Glutamatergic neuron (in vitro differentiated cells): ENCODE measurements around the gene TRPM5. TPM values are rescaled to one million over a fixed set of nuclear protein-coding genes. Genes with fewer than 3 reads are reported as not detected.

Experiments
- DNase-seq: peaks from one replicate; pipeline ENCODE4 v3.0.0; 2022
- H3K27ac Mint-ChIP-seq: one replicate; pipeline ENCODE4 v1.8.0; 2020; ENCODE audit warnings: mild to moderate bottlenecking, mixed read lengths, inconsistent platforms; ENCODE audit not compliant: unreplicated experiment
- H3K27me3 Mint-ChIP-seq: one replicate; pipeline ENCODE4 v1.8.0; 2020; ENCODE audit warnings: mild to moderate bottlenecking, moderate library complexity, mixed read lengths, inconsistent platforms; ENCODE audit not compliant: unreplicated experiment
- H3K36me3 Mint-ChIP-seq: one replicate; pipeline ENCODE4 v1.8.0; 2020; ENCODE audit warnings: mild to moderate bottlenecking, mixed read lengths, inconsistent platforms; ENCODE audit not compliant: unreplicated experiment
- H3K4me1 Mint-ChIP-seq: one replicate; pipeline ENCODE4 v1.8.0; 2020; ENCODE audit warnings: mild to moderate bottlenecking, low read depth, mixed read lengths, inconsistent platforms; ENCODE audit not compliant: unreplicated experiment
- H3K4me3 Mint-ChIP-seq: one replicate; pipeline ENCODE4 v1.8.0; 2020; ENCODE audit warnings: mild to moderate bottlenecking, mixed read lengths, inconsistent platforms; ENCODE audit not compliant: unreplicated experiment
- H3K9me3 Mint-ChIP-seq: one replicate; pipeline ENCODE4 v1.8.0; 2020; ENCODE audit warnings: mild to moderate bottlenecking, moderate library complexity, mixed read lengths, inconsistent platforms; ENCODE audit not compliant: unreplicated experiment
- CTCF ChIP-seq: fragments of 200-600 bp; sonication (generic); IDR thresholded peaks from one replicate; pipeline ENCODE4 v1.5.0; 2021; ENCODE audit not compliant: partially characterized antibody, unreplicated experiment
- total RNA-seq: library from RNA; stranded (reverse); fragmentation: NEBNext Ultra II Directional; extraction: Animal tissue kit (Norgen Biotek cat#: 25700); gene quantifications from one replicate; pipeline ENCODE4 v1.2.1, GENCODE V29; 2021; ENCODE audit not compliant: unreplicated experiment

The TRPM5 gene
- total RNA-seq, 1 donor from 2014 or later: not detected

GRCh38 chr11:2400069-2400761 is 44.1 kb downstream of the TRPM5 start, which contains the start of gene TSSC4:
Gene TSSC4 (plus strand): TSS chr11:2400750. CDS start chr11:2402634, 1,884 bp downstream.
- H3K4me1 Mint-ChIP-seq: peaks cover 5% of the 10 kb centered on the region
- H3K27me3 Mint-ChIP-seq: peaks cover 6% of the 10 kb centered on the region
- no peaks in the 10 kb centered on the region for H3K36me3 Mint-ChIP-seq
- peaks cover 5% of the 10 kb centered on the region for H3K9me3 Mint-ChIP-seq
- DNase-seq: peak; percentile 97
- peak within 1 kb of the TSS; percentile 64 for H3K27ac Mint-ChIP-seq
- TF ChIP-seq CTCF: peak; percentile 98
- peak within 1 kb of the TSS; percentile 92 for H3K4me3 Mint-ChIP-seq

GRCh38 chr11:2399488-2400068 is 44.7 kb downstream of the TRPM5 start:
- Mint-ChIP-seq H3K4me3 (peak overlapping the region; percentile 79), H3K27ac (peak overlapping the region; percentile 64), H3K9me3 (peaks cover 5% of the 10 kb centered on the region), H3K27me3 (peaks cover 6% of the 10 kb centered on the region), H3K4me1 (peaks cover 5% of the 10 kb centered on the region), H3K36me3 (no peaks in the 10 kb centered on the region)
- TF ChIP-seq CTCF: no peak
- DNase-seq: no peak

- no peaks in the 10 kb centered on the region for H3K36me3 Mint-ChIP-seq
- TF ChIP-seq CTCF: no peak
- peak overlapping the region; percentile 64 for H3K27ac Mint-ChIP-seq
- peaks cover 6% of the 10 kb centered on the region for H3K27me3 Mint-ChIP-seq
- peak overlapping the region; percentile 79 for H3K4me3 Mint-ChIP-seq
- peaks cover 5% of the 10 kb centered on the region for H3K9me3 Mint-ChIP-seq
- H3K4me1 Mint-ChIP-seq: peaks cover 5% of the 10 kb centered on the region
- DNase-seq: no peak
Measured at GRCh38 chr11:2398664-2399355, 45.5 kb downstream of the TRPM5 start.

- TF ChIP-seq CTCF: no peak
- peaks cover 5% of the 10 kb centered on the region for H3K9me3 Mint-ChIP-seq
Measured at GRCh38 chr11:2397005-2397404, 47.3 kb downstream of the TRPM5 start.

GRCh38 chr11:2396471-2396870 is 47.8 kb downstream of the TRPM5 start:
- no peaks in the 10 kb centered on the region for H3K36me3 Mint-ChIP-seq
- peaks cover 4% of the 10 kb centered on the region for H3K4me1 Mint-ChIP-seq
- no peak for DNase-seq
- H3K9me3 Mint-ChIP-seq: peaks cover 5% of the 10 kb centered on the region
- no peak overlapping the region for H3K4me3 Mint-ChIP-seq
- H3K27me3 Mint-ChIP-seq: peaks cover 6% of the 10 kb centered on the region
- no peak overlapping the region for H3K27ac Mint-ChIP-seq
- TF ChIP-seq CTCF: no peak

More at GRCh38 chr11:2397005-2397404, 47.3 kb downstream of the TRPM5 start:
- peak overlapping the region; percentile 19 for H3K27ac Mint-ChIP-seq
- peaks cover 5% of the 10 kb centered on the region for H3K4me1 Mint-ChIP-seq
- no peak overlapping the region for H3K4me3 Mint-ChIP-seq
- no peak for DNase-seq
- no peaks in the 10 kb centered on the region for H3K36me3 Mint-ChIP-seq
- H3K27me3 Mint-ChIP-seq: peaks cover 6% of the 10 kb centered on the region
